Uterus (tissue), 2 donors: ENCODE data around the gene SF3B3.

Source experiments
- POLR2A ChIP-seq, 2 donors: fragments of 450-650 bp; IDR thresholded peaks; one replicate each; pipeline ENCODE4 v1.6.1; 2016; ENCODE audit warnings: antibody characterized with exemption in 2 of 2, mild to moderate bottlenecking in 1 of 2, moderate library complexity in 1 of 2
- TF ChIP-seq, protein P1 (sequence below), 4 experiments: fragments of 200-600 bp in 2 of 4; fragments of 450-650 bp in 2 of 4; sonication (generic) in 2 of 4; IDR thresholded peaks; one replicate each; pipeline ENCODE4 v1.5.1; 2016 to 2019; ENCODE audit warnings: antibody characterized with exemption in 4 of 4, mild to moderate bottlenecking in 2 of 4, moderate library complexity in 1 of 4

- no peak for TF ChIP-seq POLR2A (IDR thresholded peaks at IDR 0.05)
- TF ChIP-seq, protein P1, sequence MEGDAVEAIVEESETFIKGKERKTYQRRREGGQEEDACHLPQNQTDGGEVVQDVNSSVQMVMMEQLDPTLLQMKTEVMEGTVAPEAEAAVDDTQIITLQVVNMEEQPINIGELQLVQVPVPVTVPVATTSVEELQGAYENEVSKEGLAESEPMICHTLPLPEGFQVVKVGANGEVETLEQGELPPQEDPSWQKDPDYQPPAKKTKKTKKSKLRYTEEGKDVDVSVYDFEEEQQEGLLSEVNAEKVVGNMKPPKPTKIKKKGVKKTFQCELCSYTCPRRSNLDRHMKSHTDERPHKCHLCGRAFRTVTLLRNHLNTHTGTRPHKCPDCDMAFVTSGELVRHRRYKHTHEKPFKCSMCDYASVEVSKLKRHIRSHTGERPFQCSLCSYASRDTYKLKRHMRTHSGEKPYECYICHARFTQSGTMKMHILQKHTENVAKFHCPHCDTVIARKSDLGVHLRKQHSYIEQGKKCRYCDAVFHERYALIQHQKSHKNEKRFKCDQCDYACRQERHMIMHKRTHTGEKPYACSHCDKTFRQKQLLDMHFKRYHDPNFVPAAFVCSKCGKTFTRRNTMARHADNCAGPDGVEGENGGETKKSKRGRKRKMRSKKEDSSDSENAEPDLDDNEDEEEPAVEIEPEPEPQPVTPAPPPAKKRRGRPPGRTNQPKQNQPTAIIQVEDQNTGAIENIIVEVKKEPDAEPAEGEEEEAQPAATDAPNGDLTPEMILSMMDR (IDR thresholded peaks at IDR 0.05) = no peak
These were observed 92.3 kb downstream of the SF3B3 start for GRCh38 chr16:70615945-70616344.
